GM19452 (cell line): ENCODE measurements around the gene CELF4.

ENCODE experiments used
- ATAC-seq: cut with Tn5 transposase; IDR thresholded peaks from one replicate; pipeline ENCODE4 v1.9.1; 2021; ENCODE audit not compliant: unreplicated experiment

CELF4 gene

GRCh38 chr18:37247497-37248161 is 318.0 kb downstream of the CELF4 start:
- no peak for ATAC-seq

GRCh38 chr18:37246779-37247340 is 318.7 kb downstream of the CELF4 start:
- ATAC-seq, result no peak

DNA sequence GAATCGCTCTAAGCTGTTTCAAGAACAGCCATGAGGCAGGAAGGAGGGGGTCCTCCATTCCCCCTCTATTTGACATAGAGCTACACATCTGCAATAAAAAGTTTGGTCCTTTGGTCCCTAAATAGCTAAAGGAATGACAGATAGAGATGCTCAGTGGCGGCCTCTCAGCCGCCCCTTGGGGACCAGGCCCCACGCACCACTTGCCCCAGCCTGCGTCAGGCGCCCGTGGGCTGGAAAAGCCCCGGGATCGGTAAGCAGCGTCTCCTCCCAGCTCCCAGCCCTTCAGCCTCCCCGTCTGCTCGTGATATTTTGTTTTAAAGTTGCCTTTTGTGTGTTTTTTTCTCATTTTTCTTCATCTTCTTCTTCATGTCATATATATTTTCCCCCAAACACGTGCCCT is 321.0 kb downstream of the CELF4 start:
- no peak for ATAC-seq

DNA sequence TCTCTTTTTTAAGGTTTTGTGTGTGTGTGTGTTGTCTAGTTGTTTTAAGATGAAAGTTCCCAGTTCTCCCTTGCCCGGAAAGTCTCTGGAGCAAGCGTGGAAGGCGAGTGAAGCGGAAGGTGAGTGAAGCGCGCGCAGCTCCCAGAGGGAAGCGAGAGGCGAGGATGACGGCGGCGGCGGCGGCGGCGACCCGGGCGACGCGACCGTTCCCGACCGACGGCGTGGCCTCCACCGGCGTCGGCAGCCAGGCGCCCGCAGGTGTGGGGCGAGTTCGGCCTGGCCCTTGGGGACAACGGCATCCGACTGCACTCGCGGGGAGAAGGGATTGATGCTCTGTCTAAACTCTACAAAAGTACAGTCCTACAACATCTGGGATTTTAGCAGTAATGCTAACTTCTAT is 321.9 kb downstream of the CELF4 start:
- ATAC-seq, result no peak

- ATAC-seq, result no peak
Observed at GRCh38 chr18:37242826-37243560, 322.6 kb downstream of the CELF4 start.

- no peak for ATAC-seq
Observed at GRCh38 chr18:37242091-37242490, 323.5 kb downstream of the CELF4 start.

- ATAC-seq, result no peak
Observed at GRCh38 chr18:37238282-37239108, 327.1 kb downstream of the CELF4 start.

- no peak for ATAC-seq
Observed at GRCh38 chr18:37235583-37235982, 330.0 kb downstream of the CELF4 start.

GRCh38 chr18:37231251-37231650 is 334.3 kb downstream of the CELF4 start:
- no peak for ATAC-seq

DNA sequence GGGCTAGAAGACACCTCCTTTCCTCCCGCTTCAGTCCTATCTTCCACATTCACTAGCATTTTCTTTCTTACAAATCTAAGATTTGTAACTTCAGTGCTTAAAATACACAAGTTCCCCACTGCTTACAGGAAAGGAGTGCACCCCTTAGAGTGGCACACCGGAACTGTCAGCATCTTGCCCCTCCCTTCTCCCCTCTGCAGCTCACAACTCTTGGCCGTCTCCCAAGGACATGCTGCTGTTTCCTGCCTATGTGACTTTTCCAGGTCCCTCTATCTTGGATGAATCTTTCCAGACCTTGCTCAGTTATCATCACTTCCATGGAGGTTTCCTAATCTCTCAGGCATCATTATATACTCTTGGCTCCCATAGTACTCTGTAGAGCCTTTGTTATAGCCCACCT is 334.8 kb downstream of the CELF4 start:
- ATAC-seq, result no peak

DNA sequence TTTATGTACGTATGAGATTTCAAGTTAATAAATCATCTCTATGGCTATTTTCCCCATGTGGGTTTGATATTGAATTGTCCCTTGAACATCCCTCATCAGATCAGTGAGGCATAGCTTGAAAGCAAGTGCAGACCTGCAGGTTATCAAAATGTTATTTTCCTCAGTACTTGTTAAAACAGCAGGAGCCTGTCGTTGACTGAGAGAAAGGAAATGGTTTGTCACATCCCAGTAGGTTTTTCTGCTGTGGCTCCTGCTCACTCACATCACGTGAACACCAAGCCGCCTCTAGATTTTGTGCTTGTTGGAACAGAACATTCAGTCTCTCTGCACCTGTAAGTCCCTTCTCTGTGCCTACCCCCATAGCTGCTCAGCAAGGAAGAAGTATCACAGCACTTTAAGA is 340.3 kb downstream of the CELF4 start:
- no peak for ATAC-seq

- no peak for ATAC-seq
Observed at GRCh38 chr18:37222999-37223378, 342.6 kb downstream of the CELF4 start.

DNA sequence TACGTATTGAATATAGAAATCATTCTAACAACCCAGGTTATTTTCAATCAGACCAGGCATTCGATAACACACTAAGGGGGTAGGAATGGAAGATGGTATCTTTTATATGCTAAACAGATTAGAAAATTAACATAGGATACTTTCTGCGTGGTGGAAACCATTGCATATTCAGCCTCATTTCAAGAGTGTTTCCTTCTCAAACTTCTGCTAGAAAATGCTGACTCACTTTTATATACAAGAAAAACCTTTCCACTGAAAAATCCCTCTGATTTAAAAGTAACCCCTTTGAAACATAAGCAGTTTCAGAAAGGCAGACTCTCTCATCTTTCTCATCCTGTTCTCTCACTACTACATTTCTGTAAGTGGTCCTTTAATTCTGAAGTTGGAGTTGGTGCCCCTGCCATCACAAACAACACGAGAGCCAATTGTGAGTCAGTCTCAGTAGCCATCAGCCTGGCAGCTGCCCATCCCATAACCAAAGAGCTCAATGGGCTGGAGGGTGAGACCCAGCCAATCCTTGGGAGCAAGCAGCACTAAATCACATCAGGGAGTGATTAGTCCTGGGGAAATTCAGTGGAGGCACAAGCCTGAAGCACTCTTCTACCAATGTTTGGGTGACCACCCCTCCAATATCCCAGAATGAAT is 343.1 kb downstream of the CELF4 start:
- no peak for ATAC-seq

DNA sequence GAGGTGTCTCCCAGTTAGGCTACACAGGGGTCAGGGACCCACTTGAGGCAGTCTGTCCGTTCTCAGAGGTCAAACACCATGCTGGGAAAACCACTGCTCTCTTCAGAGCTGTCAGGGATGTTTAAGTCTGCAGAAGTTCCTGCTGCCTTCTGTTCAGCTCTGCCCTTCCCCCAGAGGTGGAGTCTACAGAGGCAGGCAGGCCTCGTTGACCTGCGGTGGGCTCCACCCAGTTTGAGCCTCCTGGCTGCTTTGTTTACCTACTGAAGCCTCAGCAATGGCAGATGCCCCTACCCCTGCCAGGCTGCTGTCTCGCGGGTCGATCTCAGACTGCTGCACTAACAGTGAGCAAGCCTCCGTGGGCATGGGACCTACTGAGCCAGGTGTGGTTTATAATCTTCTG is 346.3 kb downstream of the CELF4 start:
- ATAC-seq, result no peak

DNA sequence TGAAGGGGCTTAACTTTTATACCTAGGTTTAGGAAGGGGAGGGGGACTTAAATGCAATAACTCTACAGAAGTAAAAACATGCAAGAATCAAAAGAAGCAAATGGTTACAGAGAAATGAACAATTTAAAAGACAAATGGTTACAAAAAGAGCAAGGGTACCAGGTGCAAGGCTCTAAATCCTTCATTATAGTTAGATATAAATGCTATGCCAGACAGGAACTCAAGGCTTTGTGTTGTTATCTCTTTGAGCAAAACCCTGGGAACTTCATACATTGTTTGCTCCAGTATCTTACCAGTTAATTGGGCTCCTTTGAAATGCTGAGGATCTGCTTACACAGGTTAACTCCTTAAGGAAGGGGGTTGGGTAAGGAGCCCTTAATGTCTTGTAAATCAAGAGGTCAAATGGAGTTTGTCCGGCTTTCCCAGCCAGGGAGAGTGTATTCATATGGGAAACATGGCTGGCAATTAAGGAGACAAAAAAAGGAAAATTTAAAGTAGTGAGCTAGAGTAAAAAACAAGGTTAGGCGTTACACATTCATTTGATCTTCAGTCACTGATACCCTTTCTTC is 347.5 kb downstream of the CELF4 start:
- ATAC-seq, result no peak

GRCh38 chr18:37210781-37211180 is 354.8 kb downstream of the CELF4 start:
- ATAC-seq, result no peak

DNA sequence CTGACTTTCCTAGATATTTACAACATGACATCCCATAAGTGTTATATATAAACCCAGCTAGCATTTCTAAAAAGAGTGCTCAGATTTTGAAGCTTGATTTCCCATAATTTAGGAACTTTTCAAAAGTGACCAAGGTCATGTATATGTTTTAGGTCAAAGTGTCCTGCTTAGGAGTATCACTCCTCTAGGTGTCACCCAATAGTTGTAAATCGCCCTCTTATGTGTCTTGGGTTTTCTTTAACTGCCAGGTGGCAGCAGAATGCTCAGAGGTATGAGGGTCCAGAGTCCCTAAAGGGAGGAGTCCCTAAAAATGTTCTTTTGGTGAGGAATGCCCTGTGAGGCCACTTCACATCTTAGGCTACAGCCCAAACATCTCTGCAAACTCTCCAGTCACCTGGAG is 358.3 kb downstream of the CELF4 start:
- no peak for ATAC-seq

GRCh38 chr18:37199741-37200140 is 365.9 kb downstream of the CELF4 start:
- no peak for ATAC-seq
